ENCODE results near the gene CEACAM7. TPM values are rescaled to one million over a fixed set of nuclear protein-coding genes. Genes with fewer than 3 reads are reported as not detected.

CEACAM7 gene
- total RNA-seq, 2 donors from 2014 or later = not detected

- Histone ChIP-seq H3K27me3 (replicated peaks; ENCODE audit: insufficient read depth) (peaks cover 13% of the 10 kb centered on the region), H3K27ac (no peak overlapping the region), H3K9me3 (no peaks in the 10 kb centered on the region), H3K4me3 (no peak overlapping the region), H3K4me1 (replicated peaks) (no peaks in the 10 kb centered on the region), H3K36me3 (no peaks in the 10 kb centered on the region)
- intact Hi-C loops (cut with DNase I) = no loop called here
- WGBS = 66% methylated on average over 8 of the region's 8 CpGs
- DNase-seq (ENCODE audit: low spot score) = no peak
- TF ChIP-seq CTCF (IDR thresholded peaks at IDR 0.05) (no peak), POLR2AphosphoS5 (IDR thresholded peaks at IDR 0.05) (no peak)
Observed at GRCh38 chr19:41627966-41628675, 59.9 kb downstream of the CEACAM7 start.

- TF ChIP-seq POLR2A (IDR thresholded peaks at IDR 0.05) (no peak), CTCF (IDR thresholded peaks at IDR 0.05) (no peak), POLR2AphosphoS5 (IDR thresholded peaks at IDR 0.05) (no peak)
- Histone ChIP-seq H3K36me3 (no peaks in the 10 kb centered on the region), H3K27me3 (replicated peaks; ENCODE audit: insufficient read depth) (peaks cover 13% of the 10 kb centered on the region), H3K4me1 (replicated peaks) (no peaks in the 10 kb centered on the region), H3K4me3 (no peak within 1 kb of the TSS), H3K9me3 (no peaks in the 10 kb centered on the region), H3K27ac (no peak within 1 kb of the TSS)
- intact Hi-C loops (cut with DNase I) = no loop called here
- no peak for DNase-seq (ENCODE audit: low spot score)
- 29% methylated on average over 7 of the region's 7 CpGs for WGBS
Observed at GRCh38 chr19:41626877-41627276, 61.2 kb downstream of the CEACAM7 start, which contains the start of gene CEACAM4. Gene CEACAM4, minus strand, starts transcription at chr19:41627074. Its CDS starts 111 bp downstream, at chr19:41626963.

- H3K36me3 ChIP-seq = no peaks in the 10 kb centered on the region
- no peak for DNase-seq (ENCODE audit: low spot score)
- no peak overlapping the region for H3K27ac ChIP-seq
- intact Hi-C loops (cut with DNase I) = no loop called here
- H3K9me3 ChIP-seq = no peaks in the 10 kb centered on the region
- peaks cover 13% of the 10 kb centered on the region for H3K27me3 ChIP-seq (replicated peaks; ENCODE audit: insufficient read depth)
- TF ChIP-seq POLR2A (IDR thresholded peaks at IDR 0.05) (no peak), CTCF (IDR thresholded peaks at IDR 0.05) (no peak), POLR2AphosphoS5 (IDR thresholded peaks at IDR 0.05) (no peak)
- no peaks in the 10 kb centered on the region for H3K4me1 ChIP-seq (replicated peaks)
- no peak overlapping the region for H3K4me3 ChIP-seq
- 46% methylated on average over 3 of the region's 3 CpGs for WGBS
Observed at GRCh38 chr19:41626278-41626677, 61.8 kb downstream of the CEACAM7 start.

GRCh38 chr19:41624937-41625336, 63.1 kb downstream of the CEACAM7 start:
- 55% methylated on average over 4 of the region's 4 CpGs for WGBS

More at GRCh38 chr19:41624937-41625336, 63.1 kb downstream of the CEACAM7 start:
- Histone ChIP-seq H3K36me3 (no peaks in the 10 kb centered on the region), H3K9me3 (no peaks in the 10 kb centered on the region), H3K27ac (no peak overlapping the region), H3K27me3 (replicated peaks; ENCODE audit: insufficient read depth) (peaks cover 11% of the 10 kb centered on the region), H3K4me3 (no peak overlapping the region), H3K4me1 (replicated peaks) (no peaks in the 10 kb centered on the region)
- TF ChIP-seq CTCF (IDR thresholded peaks at IDR 0.05) (no peak), POLR2A (IDR thresholded peaks at IDR 0.05) (no peak), POLR2AphosphoS5 (IDR thresholded peaks at IDR 0.05) (no peak)
- no peak for DNase-seq (ENCODE audit: low spot score)
- intact Hi-C loops (cut with DNase I) = no loop called here
